Lower lobe of right lung (tissue), 2 donors: ENCODE results near the gene SLC22A14. TPM values are rescaled to one million over a fixed set of nuclear protein-coding genes. Genes with fewer than 3 reads are reported as not detected.

ENCODE experiments used
- ATAC-seq, 2 donors: fragments of 200-7000 bp; cut with Tn5 transposase; one replicate each; pipeline ENCODE4 v1.9.1; 2020 to 2022; ENCODE audit warnings: mild to moderate bottlenecking in 2 of 2, moderate library complexity in 2 of 2
- DNase-seq: peaks from one replicate; pipeline ENCODE4 v3.0.0-alpha.2; 2020
- H3K27ac ChIP-seq: fragments of 200-600 bp; one replicate; pipeline ENCODE4 v1.8.0; 2022
- H3K27me3 ChIP-seq: fragments of 200-600 bp; one replicate; pipeline ENCODE4 v1.8.0; 2022; ENCODE audit warnings: low read depth
- H3K36me3 ChIP-seq: fragments of 200-600 bp; one replicate; pipeline ENCODE4 v1.8.0; 2022; ENCODE audit warnings: mild to moderate bottlenecking
- H3K4me1 ChIP-seq: fragments of 200-600 bp; one replicate; pipeline ENCODE4 v1.8.0; 2022
- H3K4me3 ChIP-seq: fragments of 200-600 bp; one replicate; pipeline ENCODE4 v1.8.0; 2022; ENCODE audit warnings: mild to moderate bottlenecking
- H3K9me3 ChIP-seq: fragments of 200-600 bp; one replicate; pipeline ENCODE4 v1.8.0; 2022
- CTCF ChIP-seq: fragments of 200-600 bp; IDR thresholded peaks from one replicate; pipeline ENCODE4 v1.8.0; 2022; ENCODE audit warnings: antibody characterized with exemption, mild to moderate bottlenecking
- intact Hi-C: fragments of 100-400 bp; cut with DNase I; formaldehyde crosslinking; loops from one replicate; pipeline ENCODE4 v1.11.0; 2022
- total RNA-seq: library from RNA; stranded (reverse); fragmentation: NEBNext Ultra II Directional; extraction: Animal tissue kit (Norgen Biotek cat#: 25700); gene quantifications from one replicate; pipeline ENCODE4 v1.2.1, GENCODE V29; 2021
- donor health status: DM: no; HTN: yes; CAD: no; lungs with severe emphysema.

The SLC22A14 gene
- total RNA-seq, 1 donor from 2014 or later, result not detected

GRCh38 chr3:38270606-38271005 lies 11.5 kb upstream of the SLC22A14 start:
- Histone ChIP-seq H3K27me3 (no peaks in the 10 kb centered on the region), H3K4me3 (no peak overlapping the region), H3K27ac (no peak overlapping the region), H3K9me3 (no peaks in the 10 kb centered on the region), H3K36me3 (no peaks in the 10 kb centered on the region), H3K4me1 (no peaks in the 10 kb centered on the region)
- ATAC-seq (no peak), DNase-seq (no peak)
- intact Hi-C loops, result no loop called here
- TF ChIP-seq CTCF, result no peak

GRCh38 chr3:38271553-38271952 lies 10.5 kb upstream of the SLC22A14 start:
- TF ChIP-seq CTCF, result no peak
- ATAC-seq (no peak), DNase-seq (no peak)
- intact Hi-C loops, result no loop called here
- H3K27ac ChIP-seq, result no peak overlapping the region
- no peaks in the 10 kb centered on the region for H3K4me1 ChIP-seq
- H3K4me3 ChIP-seq, result no peak overlapping the region
- no peaks in the 10 kb centered on the region for H3K27me3 ChIP-seq
- no peaks in the 10 kb centered on the region for H3K36me3 ChIP-seq
- no peaks in the 10 kb centered on the region for H3K9me3 ChIP-seq

GRCh38 chr3:38274864-38275649 lies 7.0 kb upstream of the SLC22A14 start:
- no peak overlapping the region for H3K27ac ChIP-seq
- TF ChIP-seq CTCF, result no peak
- no peaks in the 10 kb centered on the region for H3K9me3 ChIP-seq
- H3K27me3 ChIP-seq, result no peaks in the 10 kb centered on the region
- intact Hi-C loops, result no loop called here
- DNase-seq (no peak), ATAC-seq (no peak)
- H3K36me3 ChIP-seq, result no peaks in the 10 kb centered on the region
- H3K4me1 ChIP-seq, result no peaks in the 10 kb centered on the region
- no peak overlapping the region for H3K4me3 ChIP-seq

GRCh38 chr3:38275658-38276057 lies 6.4 kb upstream of the SLC22A14 start:
- no peak for TF ChIP-seq CTCF
- intact Hi-C loops, result no loop called here
- H3K27ac ChIP-seq, result no peak overlapping the region
- H3K27me3 ChIP-seq, result no peaks in the 10 kb centered on the region
- no peaks in the 10 kb centered on the region for H3K4me1 ChIP-seq
- no peak overlapping the region for H3K4me3 ChIP-seq
- no peak for ATAC-seq
- no peak for DNase-seq
- no peaks in the 10 kb centered on the region for H3K9me3 ChIP-seq
- H3K36me3 ChIP-seq, result no peaks in the 10 kb centered on the region

- Histone ChIP-seq H3K27me3 (no peaks in the 10 kb centered on the region), H3K36me3 (no peaks in the 10 kb centered on the region), H3K4me3 (no peak overlapping the region), H3K27ac (no peak overlapping the region), H3K4me1 (no peaks in the 10 kb centered on the region), H3K9me3 (no peaks in the 10 kb centered on the region)
- DNase-seq (no peak), ATAC-seq (no peak)
- intact Hi-C loops, result no loop called here
- TF ChIP-seq CTCF, result no peak
These were observed 5.8 kb upstream of the SLC22A14 start for GRCh38 chr3:38276081-38276916.
